IMR-90 (cell line): ENCODE data around the gene PKIG. TPM values are rescaled to one million over a fixed set of nuclear protein-coding genes. Genes with fewer than 3 reads are reported as not detected.
A peak's percentile ranks its signal among the peaks of the same experiment; 100 is the strongest.

Source experiments
- ATAC-seq: fragments of 200-7000 bp; cut with Tn5 transposase; 2 replicates; pipeline ENCODE4 v1.9.1; 2020; ENCODE audit warnings: low read depth, mild to moderate bottlenecking, moderate library complexity
- BruUV-seq: library from RNA; stranded (reverse); fragments of 400-500 nt; replicated peaks from 2 replicates; lab custom pipeline; 2021; lab: Mats Ljungman, UMichigan
- CTCF ChIA-PET: fragments of 300-600 bp; formaldehyde crosslinking; extraction: SDS; loops from one replicate; lab custom pipeline; 2021; ENCODE audit warnings: antibody characterized with exemption; lab: Yijun Ruan, JAX
- POLR2A ChIA-PET: fragments of 300-600 bp; sonication (Branson Sonifier 250); formaldehyde crosslinking; loops from one replicate; lab custom pipeline; 2022; ENCODE audit warnings: antibody characterized with exemption; ENCODE audit not compliant: unreplicated experiment; lab: Charles Lee
- DNase-seq: peaks from one replicate; pipeline ENCODE4 v3.0.0; 2013
- H2AFZ ChIP-seq: replicated peaks from 2 replicates; pipeline ENCODE3; 2013; ENCODE audit warnings: low read length, mild to moderate bottlenecking; ENCODE audit not compliant: poor library complexity
- H2AK5ac ChIP-seq: 2 replicates; pipeline ENCODE4 v1.6.1; 2013; ENCODE audit warnings: low read depth, low read length, inconsistent platforms
- H2AK9ac ChIP-seq: replicated peaks from 2 replicates; pipeline ENCODE3; 2013; ENCODE audit warnings: mild to moderate bottlenecking, low read depth, low read length, moderate library complexity; ENCODE audit not compliant: poor library complexity
- H2BK120ac ChIP-seq: 2 replicates; pipeline ENCODE4 v1.6.1; 2013; ENCODE audit warnings: low read depth, low read length, inconsistent platforms
- H2BK15ac ChIP-seq: 3 replicates; pipeline ENCODE4 v1.6.1; 2013; ENCODE audit warnings: low read depth, low read length, inconsistent platforms
- H2BK20ac ChIP-seq: 2 replicates; pipeline ENCODE4 v1.6.1; 2013; ENCODE audit warnings: low read depth, mild to moderate bottlenecking, inconsistent platforms, low read length, moderate library complexity
- H2BK5ac ChIP-seq: 2 replicates; pipeline ENCODE4 v1.6.1; 2013; ENCODE audit warnings: mild to moderate bottlenecking, low read depth, low read length, inconsistent platforms; ENCODE audit not compliant: poor library complexity, severe bottlenecking
- H3K14ac ChIP-seq: replicated peaks from 2 replicates; pipeline ENCODE4 v1.6.1; 2013; ENCODE audit warnings: low read depth, low read length, inconsistent platforms
- H3K18ac ChIP-seq: 2 replicates; pipeline ENCODE4 v1.6.1; 2013; ENCODE audit warnings: low read depth, low read length, control low read depth
- H3K23ac ChIP-seq: 2 replicates; pipeline ENCODE4 v1.6.1; 2013; ENCODE audit warnings: low read depth, low read length, inconsistent platforms
- H3K27ac ChIP-seq: 2 replicates; pipeline ENCODE4 v1.5.1; 2013; ENCODE audit warnings: mild to moderate bottlenecking, control low read depth, low read length; ENCODE audit not compliant: insufficient read depth
- H3K27me3 ChIP-seq: 2 replicates; pipeline ENCODE4 v1.6.1; 2013; ENCODE audit warnings: low read length; ENCODE audit not compliant: control insufficient read depth, insufficient read depth
- H3K36me3 ChIP-seq: 2 replicates; pipeline ENCODE4 v1.6.1; 2013; ENCODE audit warnings: low read length, mixed read lengths; ENCODE audit not compliant: control insufficient read depth, insufficient read depth
- H3K4ac ChIP-seq: 2 replicates; pipeline ENCODE4 v1.6.1; 2013; ENCODE audit warnings: low read depth, low read length, inconsistent platforms
- H3K4me1 ChIP-seq: 2 replicates; pipeline ENCODE4 v1.6.1; 2013; ENCODE audit warnings: low read length, mixed read lengths; ENCODE audit not compliant: control insufficient read depth, insufficient read depth
- H3K4me2 ChIP-seq: 2 replicates; pipeline ENCODE4 v1.6.1; 2013; ENCODE audit warnings: low read depth, mild to moderate bottlenecking, control low read depth, low read length, moderate library complexity
- H3K4me3 ChIP-seq: 2 replicates; pipeline ENCODE4 v1.5.1; 2013; ENCODE audit warnings: low read depth, mild to moderate bottlenecking, control low read depth, low read length, moderate library complexity; ENCODE audit not compliant: insufficient read depth
- H3K56ac ChIP-seq: 2 replicates; pipeline ENCODE4 v1.6.1; 2013; ENCODE audit warnings: low read length, inconsistent platforms; ENCODE audit not compliant: insufficient read depth; ENCODE audit errors: extremely low read depth
- H3K79me1 ChIP-seq, 2 experiments: 2 replicates each; pipeline ENCODE4 v1.6.1; 2013; ENCODE audit warnings: low read length in 2 of 2, inconsistent platforms in 1 of 2, low read depth in 1 of 2
- H3K9ac ChIP-seq: 2 replicates; pipeline ENCODE4 v1.6.1; 2013; ENCODE audit warnings: low read depth, low read length, control low read depth
- H3K9me1 ChIP-seq: 2 replicates; pipeline ENCODE4 v1.6.1; 2013; ENCODE audit warnings: low read length, inconsistent platforms; ENCODE audit not compliant: insufficient read depth
- H3K9me3 ChIP-seq: 2 replicates; pipeline ENCODE4 v1.6.1; 2013; ENCODE audit warnings: low read length; ENCODE audit not compliant: control insufficient read depth, insufficient read depth
- H4K20me1 ChIP-seq: 2 replicates; pipeline ENCODE4 v1.6.1; 2013; ENCODE audit warnings: low read length, inconsistent platforms; ENCODE audit not compliant: insufficient read depth
- H4K5ac ChIP-seq: 2 replicates; pipeline ENCODE4 v1.6.1; 2013; ENCODE audit warnings: mild to moderate bottlenecking, low read depth, low read length, control low read depth
- H4K8ac ChIP-seq, 2 experiments: 2 replicates each; pipeline ENCODE4 v1.6.1; 2013; ENCODE audit warnings: low read depth in 2 of 2, low read length in 2 of 2, control low read depth in 1 of 2, inconsistent platforms in 1 of 2
- H4K91ac ChIP-seq: 2 replicates; pipeline ENCODE4 v1.6.1; 2013; ENCODE audit warnings: low read depth, low read length, inconsistent platforms; ENCODE audit not compliant: insufficient read depth
- BHLHE40 ChIP-seq: fragments of 150-350 bp; IDR thresholded peaks from 2 replicates; pipeline ENCODE4 v1.6.1; 2016; ENCODE audit warnings: mild to moderate bottlenecking, low read depth, low read length
- CEBPB ChIP-seq: IDR thresholded peaks from 2 replicates; pipeline ENCODE4 v1.6.1; 2012; ENCODE audit warnings: low read depth, low read length, improper control_type of control experiment
- CHD1 ChIP-seq: IDR thresholded peaks from 2 replicates; pipeline ENCODE4 v1.6.1; 2012; ENCODE audit warnings: low read depth, low read length, improper control_type of control experiment
- CTCF ChIP-seq: conservative IDR thresholded peaks from 2 replicates; pipeline ENCODE4 v1.5.1; 2012; ENCODE audit warnings: mild to moderate bottlenecking, low read depth, low read length, improper control_type of control experiment
- ELK1 ChIP-seq: fragments of 150-350 bp; IDR thresholded peaks from 2 replicates; pipeline ENCODE4 v1.6.1; 2016; ENCODE audit warnings: low read depth, mild to moderate bottlenecking, low read length, moderate library complexity, borderline replicate concordance
- FOS ChIP-seq: fragments of 150-350 bp; IDR thresholded peaks from 2 replicates; pipeline ENCODE4 v1.6.1; 2016; ENCODE audit warnings: low read depth, low read length
- MAFK ChIP-seq: IDR thresholded peaks from 2 replicates; pipeline ENCODE4 v1.6.1; 2012; ENCODE audit warnings: low read depth, low read length, improper control_type of control experiment
- MAZ ChIP-seq: IDR thresholded peaks from 2 replicates; pipeline ENCODE4 v1.6.1; 2012; ENCODE audit warnings: low read depth, mild to moderate bottlenecking, low read length, improper control_type of control experiment, moderate library complexity, borderline replicate concordance
- MXI1 ChIP-seq: IDR thresholded peaks from 2 replicates; pipeline ENCODE4 v1.6.1; 2012; ENCODE audit warnings: low read depth, mild to moderate bottlenecking, low read length, moderate library complexity, borderline replicate concordance
- NFE2L2 ChIP-seq: fragments of 150-350 bp; IDR thresholded peaks from 2 replicates; pipeline ENCODE4 v1.6.1; 2016; ENCODE audit warnings: low read depth, mild to moderate bottlenecking, low read length
- POLR2A ChIP-seq: IDR thresholded peaks from 2 replicates; pipeline ENCODE4 v1.6.1; 2012; ENCODE audit warnings: mild to moderate bottlenecking, low read depth, low read length
- RAD21 ChIP-seq: IDR thresholded peaks from 2 replicates; pipeline ENCODE4 v1.6.1; 2012; ENCODE audit warnings: low read length, improper control_type of control experiment
- RCOR1 ChIP-seq: IDR thresholded peaks from 2 replicates; pipeline ENCODE4 v1.6.1; 2012; ENCODE audit warnings: mild to moderate bottlenecking, low read length, improper control_type of control experiment; ENCODE audit not compliant: insufficient replicate concordance
- RFX5 ChIP-seq: IDR thresholded peaks from 2 replicates; pipeline ENCODE4 v1.8.0; 2012; ENCODE audit warnings: low read depth, mild to moderate bottlenecking, low read length, moderate library complexity
- USF2 ChIP-seq: fragments of 150-350 bp; IDR thresholded peaks from 2 replicates; pipeline ENCODE4 v1.6.1; 2017; ENCODE audit warnings: mild to moderate bottlenecking, antibody characterized with exemption, low read length, low read depth
- WGBS, 2 experiments: methylation state at CpG; one replicate each; pipeline versions ENCODE4 v1.1.5 to v1.1.7; 2013; ENCODE audit warnings: missing lambda C conversion rate in 2 of 2; ENCODE audit not compliant: insufficient read length in 1 of 2; ENCODE audit errors: extremely low coverage in 2 of 2; 5-methylcytosine and 5-hydroxymethylcytosine counted together
- dilution Hi-C: fragments of 300-500 bp; cut with HindIII; formaldehyde crosslinking; loops from one replicate; pipeline ENCODE4 v1.14.3; 2018; ENCODE audit warnings: low sequenced_read_pairs; ENCODE audit not compliant: unreplicated experiment
- in situ Hi-C: fragments of 300-500 bp; cut with MboI; formaldehyde crosslinking; loops from 3 replicates; pipeline ENCODE4 v1.14.3; 2019; ENCODE audit warnings: low sequenced_read_pairs, inconsistent platforms, mixed read lengths
- intact Hi-C: fragments of 100-400 bp; cut with micrococcal nuclease; formaldehyde crosslinking; loops from 2 replicates; pipeline ENCODE4 v1.10.0; 2022
- polyA plus RNA-seq, 3 experiments: library from polyadenylated mRNA; depleted of rRNA; stranded (reverse); fragments of >200 nt; gene quantifications; 2 replicates each; pipeline ENCODE4 v1.2.3, GENCODE V29; 2012; ENCODE audit warnings: low replicate concordance in 1 of 3
- total RNA-seq: library from RNA; depleted of rRNA; stranded (reverse); fragments of >200 nt; gene quantifications from 2 replicates; pipeline ENCODE4 v1.2.3, GENCODE V29; 2012

The PKIG gene
- total and polyA plus RNA-seq, 2 of the 4 experiments (the other 2 are of a cell fraction), result 78.3 to 89.6 TPM

GRCh38 chr20:44552050-44552449, 30.3 kb upstream of the PKIG start:
- Histone ChIP-seq H3K27ac (no peak overlapping the region), H2BK20ac (peak overlapping the region; percentile 77; the same call in 1 of the 2 replicates), H3K4me2 (no peak overlapping the region), H2AK5ac (no peak overlapping the region), H3K36me3 (no peaks in the 10 kb centered on the region), H4K5ac (no peak overlapping the region), H3K27me3 (no peaks in the 10 kb centered on the region), H3K9ac (no peak overlapping the region), H3K9me3 (no peaks in the 10 kb centered on the region), H3K4me1 (peaks cover 25% of the 10 kb centered on the region), H2AFZ (no peak overlapping the region), H2BK120ac (peak overlapping the region; percentile 17; the same call in 1 of the 2 replicates), H4K20me1 (peaks cover 7% of the 10 kb centered on the region; the same call in 1 of the 2 replicates), H3K18ac (peak overlapping the region; percentile 48; the same call in 1 of the 2 replicates), H3K23ac (no peak overlapping the region), H3K56ac (no peak overlapping the region), H2BK5ac (no peak overlapping the region), H3K4me3 (no peak overlapping the region), H3K9me1 (peaks cover 6% of the 10 kb centered on the region), H4K8ac (no peak overlapping the region), H3K79me1 (peaks cover 11 to 24% of the 10 kb centered on the region in 2 experiments), H3K4ac (peak overlapping the region; percentile 31; the same call in 1 of the 2 replicates), H2BK15ac (peak overlapping the region; percentile 72; the same call in 1 of the 3 replicates), H3K14ac (no peak overlapping the region), H4K91ac (no peak overlapping the region), H2AK9ac (no peak overlapping the region)
- ATAC-seq, result no peak
- DNase-seq, result no peak
- intact Hi-C loops (loop anchor here (2.0 kb wide), 1 partner anchor 21 kb away; no protein-coding TSS in a partner anchor), dilution Hi-C loops (no loop called here), in situ Hi-C loops (no loop called here)
- TF ChIP-seq CEBPB (no peak), FOS (no peak), RFX5 (no peak), POLR2A (no peak), CTCF (no peak), RCOR1 (no peak), BHLHE40 (no peak), RAD21 (no peak), MAZ (no peak), MXI1 (no peak), CHD1 (no peak), ELK1 (no peak), NFE2L2 (no peak), USF2 (no peak), MAFK (no peak)
- ChIA-PET CTCF (interaction anchor here (1.1 to 1.5 kb wide), 2 partner anchors 10 to 14 kb away, joined by 3 to 4 read pairs; no protein-coding TSS in a partner anchor), POLR2A (no interaction called here)
- WGBS, 2 experiments, result no CpG with 5 or more reads among the region's 4 CpGs
- no TSS peak for BruUV-seq
